Measurements from ENCODE around the gene PHEX.

The PHEX gene

DNA sequence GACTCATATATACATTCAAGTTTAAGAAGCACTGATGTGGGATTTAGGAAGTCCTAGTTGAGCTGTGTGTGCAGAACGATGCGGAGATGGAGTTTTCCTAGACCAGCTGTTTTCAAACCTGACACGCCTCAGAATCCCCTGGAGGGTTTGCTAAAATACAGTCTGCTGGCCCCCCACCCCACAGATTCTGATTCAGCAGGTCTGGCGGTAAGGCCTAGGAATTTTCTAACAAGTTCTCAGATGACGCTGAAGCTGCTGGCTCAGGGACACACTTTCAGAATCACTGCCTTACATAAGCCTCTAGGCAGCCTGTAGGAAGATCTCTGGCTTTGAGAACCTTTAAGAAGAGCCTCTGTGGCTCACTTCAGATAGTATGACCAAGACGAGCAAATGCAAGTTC is 73.1 kb downstream of the PHEX start:
- no peak for TF ChIP-seq EZH2 (optimal IDR thresholded peaks at IDR 0.05; ENCODE audit: low read depth, low read length)
- no peak for TF ChIP-seq EZH2phosphoT487 (IDR thresholded peaks at IDR 0.05; ENCODE audit: low read length)
- TF ChIP-seq, protein P1, sequence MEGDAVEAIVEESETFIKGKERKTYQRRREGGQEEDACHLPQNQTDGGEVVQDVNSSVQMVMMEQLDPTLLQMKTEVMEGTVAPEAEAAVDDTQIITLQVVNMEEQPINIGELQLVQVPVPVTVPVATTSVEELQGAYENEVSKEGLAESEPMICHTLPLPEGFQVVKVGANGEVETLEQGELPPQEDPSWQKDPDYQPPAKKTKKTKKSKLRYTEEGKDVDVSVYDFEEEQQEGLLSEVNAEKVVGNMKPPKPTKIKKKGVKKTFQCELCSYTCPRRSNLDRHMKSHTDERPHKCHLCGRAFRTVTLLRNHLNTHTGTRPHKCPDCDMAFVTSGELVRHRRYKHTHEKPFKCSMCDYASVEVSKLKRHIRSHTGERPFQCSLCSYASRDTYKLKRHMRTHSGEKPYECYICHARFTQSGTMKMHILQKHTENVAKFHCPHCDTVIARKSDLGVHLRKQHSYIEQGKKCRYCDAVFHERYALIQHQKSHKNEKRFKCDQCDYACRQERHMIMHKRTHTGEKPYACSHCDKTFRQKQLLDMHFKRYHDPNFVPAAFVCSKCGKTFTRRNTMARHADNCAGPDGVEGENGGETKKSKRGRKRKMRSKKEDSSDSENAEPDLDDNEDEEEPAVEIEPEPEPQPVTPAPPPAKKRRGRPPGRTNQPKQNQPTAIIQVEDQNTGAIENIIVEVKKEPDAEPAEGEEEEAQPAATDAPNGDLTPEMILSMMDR (IDR thresholded peaks at IDR 0.05; ENCODE audit: low read length): no peak
- DNase-seq: no peak
- no peaks in the 10 kb centered on the region for H3K79me2 ChIP-seq (ENCODE audit: low read length)
- no peaks in the 10 kb centered on the region for H4K20me1 ChIP-seq (ENCODE audit: insufficient read depth, low read length)
- no peaks in the 10 kb centered on the region for H3K36me3 ChIP-seq (replicated peaks; ENCODE audit: insufficient read depth, low read length)
- H3K9ac ChIP-seq (ENCODE audit: low read length): no peak overlapping the region
- no peaks in the 10 kb centered on the region for H3K4me1 ChIP-seq (ENCODE audit: low read length)
- H3K4me2 ChIP-seq (ENCODE audit: low read depth, low read length): no peak overlapping the region
- H3K27me3 ChIP-seq (replicated peaks; ENCODE audit: insufficient read depth, low read length): no peaks in the 10 kb centered on the region
- H3F3A ChIP-seq (ENCODE audit: insufficient read depth, low read length): no peaks in the 10 kb centered on the region
- no peaks in the 10 kb centered on the region for H3K9me3 ChIP-seq (replicated peaks; ENCODE audit: insufficient read depth, low read length)
- no peak overlapping the region for H3K4me3 ChIP-seq (ENCODE audit: low read length)
- no peak overlapping the region for H2AFZ ChIP-seq (ENCODE audit: low read length)
- no peaks in the 10 kb centered on the region for H3K9me2 ChIP-seq (replicated peaks; ENCODE audit: insufficient read depth, low read length)
- H3K27ac ChIP-seq (ENCODE audit: low read length): no peak overlapping the region

DNA sequence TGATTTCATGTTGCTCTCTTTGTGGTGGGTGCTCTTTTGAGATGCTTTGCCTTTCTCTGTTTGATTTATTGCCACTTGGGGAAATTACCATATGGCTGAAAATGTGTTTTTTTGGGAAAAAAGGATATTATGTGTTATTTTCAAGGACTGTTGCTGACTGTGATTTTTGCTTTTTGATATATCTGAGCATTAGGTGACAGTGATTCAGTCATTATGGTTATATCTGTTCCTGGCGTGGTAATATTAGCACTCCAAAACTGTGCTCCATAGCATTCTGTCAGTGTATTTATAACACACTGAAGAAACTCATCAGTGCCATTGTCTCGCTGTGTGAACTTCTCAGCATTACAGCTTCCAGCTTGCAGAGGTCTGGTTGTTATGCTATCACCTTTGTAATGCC is 73.8 kb downstream of the PHEX start:
- H3K4me2 ChIP-seq (ENCODE audit: low read depth, low read length): no peak overlapping the region
- H3K9me3 ChIP-seq (replicated peaks; ENCODE audit: insufficient read depth, low read length): no peaks in the 10 kb centered on the region
- H3K36me3 ChIP-seq (replicated peaks; ENCODE audit: insufficient read depth, low read length): no peaks in the 10 kb centered on the region
- H3K4me1 ChIP-seq (ENCODE audit: low read length): no peaks in the 10 kb centered on the region
- DNase-seq: no peak
- no peak overlapping the region for H3K9ac ChIP-seq (ENCODE audit: low read length)
- no peak overlapping the region for H3K27ac ChIP-seq (ENCODE audit: low read length)
- no peaks in the 10 kb centered on the region for H3K27me3 ChIP-seq (replicated peaks; ENCODE audit: insufficient read depth, low read length)
- TF ChIP-seq EZH2phosphoT487 (IDR thresholded peaks at IDR 0.05; ENCODE audit: low read length): no peak
- TF ChIP-seq EZH2 (optimal IDR thresholded peaks at IDR 0.05; ENCODE audit: low read depth, low read length): no peak
- TF ChIP-seq, protein P1 (IDR thresholded peaks at IDR 0.05; ENCODE audit: low read length): no peak
- no peak overlapping the region for H3K4me3 ChIP-seq (ENCODE audit: low read length)
- H2AFZ ChIP-seq (ENCODE audit: low read length): no peak overlapping the region
- H4K20me1 ChIP-seq (ENCODE audit: insufficient read depth, low read length): no peaks in the 10 kb centered on the region
- H3K9me2 ChIP-seq (replicated peaks; ENCODE audit: insufficient read depth, low read length): no peaks in the 10 kb centered on the region
- no peaks in the 10 kb centered on the region for H3K79me2 ChIP-seq (ENCODE audit: low read length)
- H3F3A ChIP-seq (ENCODE audit: insufficient read depth, low read length): no peaks in the 10 kb centered on the region

DNA sequence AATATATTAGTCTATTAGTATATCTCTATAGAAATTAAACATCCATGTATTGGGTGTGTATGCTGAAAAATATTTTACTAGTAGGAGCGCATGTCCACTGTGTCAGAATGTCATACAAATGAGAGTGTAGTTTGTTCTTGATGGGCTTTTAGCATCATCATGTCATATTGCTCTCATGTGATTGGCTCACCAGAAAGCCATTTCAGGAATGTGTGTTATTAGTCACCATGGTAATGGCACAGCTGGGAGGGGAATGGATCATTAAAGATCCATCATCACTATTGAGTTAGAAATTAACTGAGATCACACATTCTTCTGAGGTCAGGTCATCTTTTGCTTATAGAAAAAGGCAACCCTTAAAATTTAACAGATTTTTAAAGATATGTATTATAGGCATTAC is 77.3 kb downstream of the PHEX start:
- DNase-seq: no peak
- Histone ChIP-seq H3K79me2 (ENCODE audit: low read length) (no peaks in the 10 kb centered on the region), H3K9ac (ENCODE audit: low read length) (no peak overlapping the region), H3K9me3 (replicated peaks; ENCODE audit: insufficient read depth, low read length) (no peaks in the 10 kb centered on the region), H3K27ac (ENCODE audit: low read length) (no peak overlapping the region), H4K20me1 (ENCODE audit: insufficient read depth, low read length) (no peaks in the 10 kb centered on the region), H2AFZ (ENCODE audit: low read length) (no peak overlapping the region), H3K36me3 (replicated peaks; ENCODE audit: insufficient read depth, low read length) (no peaks in the 10 kb centered on the region), H3F3A (ENCODE audit: insufficient read depth, low read length) (no peaks in the 10 kb centered on the region), H3K4me2 (ENCODE audit: low read depth, low read length) (no peak overlapping the region), H3K9me2 (replicated peaks; ENCODE audit: insufficient read depth, low read length) (no peaks in the 10 kb centered on the region), H3K4me1 (ENCODE audit: low read length) (no peaks in the 10 kb centered on the region), H3K4me3 (ENCODE audit: low read length) (no peak overlapping the region), H3K27me3 (replicated peaks; ENCODE audit: insufficient read depth, low read length) (no peaks in the 10 kb centered on the region)
- TF ChIP-seq EZH2 (optimal IDR thresholded peaks at IDR 0.05; ENCODE audit: low read depth, low read length) (no peak), EZH2phosphoT487 (IDR thresholded peaks at IDR 0.05; ENCODE audit: low read length) (no peak)
- TF ChIP-seq, protein P1 (IDR thresholded peaks at IDR 0.05; ENCODE audit: low read length): no peak

All from MM.1S (cell line).